Measurements from ENCODE around the gene ZC3HAV1.

- TF ChIP-seq POLR2A (IDR thresholded peaks at IDR 0.05; ENCODE audit: low read length): no peak
- TF ChIP-seq GATA1 (IDR thresholded peaks at IDR 0.05; ENCODE audit: low read depth, low read length): no peak
Observed at GRCh38 chr7:139034336-139034735, 75.2 kb downstream of the ZC3HAV1 start.
